ENCODE data around the gene CELSR1. TPM values are rescaled to one million over a fixed set of nuclear protein-coding genes. Genes with fewer than 3 reads are reported as not detected.

CELSR1 gene
- total RNA-seq, 1 donor from 2014 or later: 27.9 TPM

DNA sequence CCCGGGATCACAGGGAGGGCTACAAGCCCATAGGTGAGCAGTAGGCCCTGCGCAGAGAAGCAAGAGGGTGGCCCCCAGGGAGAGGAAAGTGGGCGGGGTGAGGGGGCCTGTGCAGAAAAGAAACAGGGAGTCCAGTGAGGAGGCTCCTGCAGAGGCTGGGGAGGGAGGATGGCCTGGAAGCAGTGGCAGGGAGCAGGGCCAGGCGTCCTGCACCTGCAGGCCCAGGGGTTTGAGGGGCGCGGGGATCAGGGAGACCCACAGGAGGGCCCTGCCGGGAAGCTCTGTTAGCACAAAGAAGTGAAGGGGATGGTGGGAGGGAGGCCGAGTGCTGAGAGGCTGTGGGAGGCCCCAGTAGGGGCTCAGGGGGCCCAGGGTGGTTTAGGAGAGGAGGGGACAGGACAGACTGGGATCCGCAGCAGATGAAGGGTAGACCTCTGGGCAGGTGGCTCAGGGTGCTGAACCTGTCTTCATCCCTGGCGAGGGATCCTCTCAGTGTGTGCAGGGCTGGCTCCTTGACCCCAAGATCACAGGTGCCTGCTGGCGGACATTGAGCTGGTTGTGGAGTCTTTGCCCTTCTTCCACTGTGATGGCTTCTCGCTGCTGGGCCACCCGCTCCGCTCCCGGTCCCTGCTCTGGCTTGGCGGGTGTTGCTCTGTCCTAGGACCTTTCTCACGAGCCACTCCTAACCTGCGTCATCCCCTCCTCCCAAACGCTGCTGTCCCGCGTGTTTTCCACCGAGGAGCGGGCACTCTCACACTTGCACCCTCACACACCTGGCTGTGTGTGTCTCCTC is 31.8 kb upstream of the CELSR1 start:
- no peak overlapping the region for H3K4me3 Mint-ChIP-seq (ENCODE audit: unreplicated experiment)
- H3K36me3 Mint-ChIP-seq (ENCODE audit: low read depth): no peaks in the 10 kb centered on the region
- no peaks in the 10 kb centered on the region for H3K27me3 Mint-ChIP-seq (ENCODE audit: low read depth)
- TF ChIP-seq, protein P1, sequence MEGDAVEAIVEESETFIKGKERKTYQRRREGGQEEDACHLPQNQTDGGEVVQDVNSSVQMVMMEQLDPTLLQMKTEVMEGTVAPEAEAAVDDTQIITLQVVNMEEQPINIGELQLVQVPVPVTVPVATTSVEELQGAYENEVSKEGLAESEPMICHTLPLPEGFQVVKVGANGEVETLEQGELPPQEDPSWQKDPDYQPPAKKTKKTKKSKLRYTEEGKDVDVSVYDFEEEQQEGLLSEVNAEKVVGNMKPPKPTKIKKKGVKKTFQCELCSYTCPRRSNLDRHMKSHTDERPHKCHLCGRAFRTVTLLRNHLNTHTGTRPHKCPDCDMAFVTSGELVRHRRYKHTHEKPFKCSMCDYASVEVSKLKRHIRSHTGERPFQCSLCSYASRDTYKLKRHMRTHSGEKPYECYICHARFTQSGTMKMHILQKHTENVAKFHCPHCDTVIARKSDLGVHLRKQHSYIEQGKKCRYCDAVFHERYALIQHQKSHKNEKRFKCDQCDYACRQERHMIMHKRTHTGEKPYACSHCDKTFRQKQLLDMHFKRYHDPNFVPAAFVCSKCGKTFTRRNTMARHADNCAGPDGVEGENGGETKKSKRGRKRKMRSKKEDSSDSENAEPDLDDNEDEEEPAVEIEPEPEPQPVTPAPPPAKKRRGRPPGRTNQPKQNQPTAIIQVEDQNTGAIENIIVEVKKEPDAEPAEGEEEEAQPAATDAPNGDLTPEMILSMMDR (IDR thresholded peaks at IDR 0.05): no peak
- no peak overlapping the region for H3K27ac Mint-ChIP-seq (ENCODE audit: unreplicated experiment)
- H3K4me1 Mint-ChIP-seq (ENCODE audit: low read depth): no peaks in the 10 kb centered on the region
- peak; percentile 74 for DNase-seq (ENCODE audit: low spot score)
- peaks cover 10% of the 10 kb centered on the region for H3K9me3 Mint-ChIP-seq (ENCODE audit: low read depth)

DNA sequence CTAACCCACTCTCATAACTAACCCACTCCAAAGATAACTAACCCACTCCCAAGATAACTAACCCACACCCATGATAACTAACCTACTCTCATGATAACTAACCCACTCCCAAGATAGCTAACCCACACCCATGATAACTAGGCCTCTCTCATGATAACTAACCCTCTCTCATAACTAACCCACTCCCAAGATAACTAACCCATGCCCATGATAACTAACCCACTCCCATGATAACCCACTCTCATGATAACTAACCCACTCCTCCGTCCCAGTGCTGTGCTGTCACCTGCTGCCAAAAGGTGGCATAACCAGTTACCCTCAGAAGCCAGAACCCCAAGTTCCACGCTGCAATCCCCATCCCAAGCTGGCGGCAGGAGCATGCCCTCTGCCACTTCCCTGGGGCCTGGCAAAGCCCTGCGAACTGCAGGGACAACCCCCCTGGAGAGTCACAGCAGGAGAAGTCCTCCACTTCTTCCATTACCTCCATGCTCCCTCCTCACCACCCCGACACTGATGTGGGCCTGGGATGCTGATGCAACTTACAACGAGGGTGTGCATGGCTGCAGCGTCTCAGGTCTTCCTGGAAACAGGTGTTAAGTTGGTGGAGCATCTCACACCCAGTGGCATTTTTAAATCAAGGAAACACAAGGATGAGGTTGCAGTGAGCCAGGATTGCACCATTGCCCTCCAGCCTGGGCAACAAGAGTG is 30.8 kb upstream of the CELSR1 start:
- no peaks in the 10 kb centered on the region for H3K36me3 Mint-ChIP-seq (ENCODE audit: low read depth)
- no peak overlapping the region for H3K4me3 Mint-ChIP-seq (ENCODE audit: unreplicated experiment)
- peaks cover 10% of the 10 kb centered on the region for H3K9me3 Mint-ChIP-seq (ENCODE audit: low read depth)
- H3K4me1 Mint-ChIP-seq (ENCODE audit: low read depth): peaks cover 6% of the 10 kb centered on the region
- H3K27ac Mint-ChIP-seq (ENCODE audit: unreplicated experiment): peak overlapping the region; percentile 22
- DNase-seq (ENCODE audit: low spot score): peak; percentile 68
- TF ChIP-seq, protein P1 (IDR thresholded peaks at IDR 0.05): peak; percentile 29
- no peaks in the 10 kb centered on the region for H3K27me3 Mint-ChIP-seq (ENCODE audit: low read depth)

DNA sequence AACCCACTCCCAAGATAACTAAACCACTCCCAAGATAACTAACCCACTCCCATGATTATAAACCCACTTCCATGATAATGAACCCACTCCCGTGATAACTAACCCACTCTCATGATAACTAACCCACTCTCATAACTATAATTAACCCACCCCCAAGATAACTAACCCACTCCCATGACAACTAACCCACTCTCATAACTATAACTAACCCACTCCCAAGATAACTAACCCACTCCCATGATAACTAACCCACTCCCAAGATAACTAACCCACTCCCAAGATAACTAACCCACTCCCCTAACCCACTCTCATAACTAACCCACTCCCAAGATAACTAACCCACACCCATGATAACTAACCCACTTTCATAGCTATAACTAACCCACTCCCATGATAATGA is 30.1 kb upstream of the CELSR1 start:
- Mint-ChIP-seq H3K36me3 (ENCODE audit: low read depth) (no peaks in the 10 kb centered on the region), H3K9me3 (ENCODE audit: low read depth) (peaks cover 10% of the 10 kb centered on the region), H3K27ac (ENCODE audit: unreplicated experiment) (no peak overlapping the region), H3K27me3 (ENCODE audit: low read depth) (no peaks in the 10 kb centered on the region), H3K4me3 (ENCODE audit: unreplicated experiment) (no peak overlapping the region), H3K4me1 (ENCODE audit: low read depth) (peaks cover 6% of the 10 kb centered on the region)
- no peak for DNase-seq (ENCODE audit: low spot score)
- TF ChIP-seq, protein P1 (IDR thresholded peaks at IDR 0.05): no peak

DNA sequence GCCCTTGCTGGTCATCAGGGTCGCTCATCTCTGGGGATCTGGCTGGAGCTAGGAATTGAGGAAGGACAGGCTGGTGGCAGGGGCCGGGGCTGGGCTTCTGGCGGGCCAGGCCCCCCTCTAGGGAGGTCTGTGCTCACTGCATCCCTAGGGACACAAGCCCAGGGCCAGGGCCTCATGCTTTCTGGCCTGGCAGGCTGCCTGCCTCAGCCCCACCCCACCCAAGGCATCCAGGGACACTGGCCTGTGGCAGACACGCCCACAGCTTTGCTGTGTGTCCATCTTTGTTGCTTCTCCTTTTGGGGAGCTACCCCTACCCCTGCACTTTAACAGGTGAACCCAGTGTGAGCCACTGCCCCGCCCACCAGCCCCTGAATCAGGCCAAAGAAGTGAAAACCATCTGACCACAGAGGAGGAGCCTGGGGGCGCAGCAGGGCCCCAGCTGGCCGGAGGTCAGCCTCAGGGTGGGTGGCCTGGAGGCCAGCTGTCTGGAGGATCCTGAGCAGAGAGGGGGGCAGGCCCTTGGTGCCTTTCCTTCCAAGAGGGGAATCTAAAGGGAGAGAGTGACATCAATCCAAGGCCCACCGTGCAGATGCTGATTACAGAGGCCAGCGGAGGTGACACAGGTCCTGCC is 26.8 kb upstream of the CELSR1 start:
- H3K27ac Mint-ChIP-seq (ENCODE audit: unreplicated experiment): no peak overlapping the region
- no peaks in the 10 kb centered on the region for H3K27me3 Mint-ChIP-seq (ENCODE audit: low read depth)
- peaks cover 6% of the 10 kb centered on the region for H3K4me1 Mint-ChIP-seq (ENCODE audit: low read depth)
- H3K9me3 Mint-ChIP-seq (ENCODE audit: low read depth): no peaks in the 10 kb centered on the region
- DNase-seq (ENCODE audit: low spot score): peak; percentile 43
- TF ChIP-seq, protein P1 (IDR thresholded peaks at IDR 0.05): no peak
- no peaks in the 10 kb centered on the region for H3K36me3 Mint-ChIP-seq (ENCODE audit: low read depth)
- no peak overlapping the region for H3K4me3 Mint-ChIP-seq (ENCODE audit: unreplicated experiment)

DNA sequence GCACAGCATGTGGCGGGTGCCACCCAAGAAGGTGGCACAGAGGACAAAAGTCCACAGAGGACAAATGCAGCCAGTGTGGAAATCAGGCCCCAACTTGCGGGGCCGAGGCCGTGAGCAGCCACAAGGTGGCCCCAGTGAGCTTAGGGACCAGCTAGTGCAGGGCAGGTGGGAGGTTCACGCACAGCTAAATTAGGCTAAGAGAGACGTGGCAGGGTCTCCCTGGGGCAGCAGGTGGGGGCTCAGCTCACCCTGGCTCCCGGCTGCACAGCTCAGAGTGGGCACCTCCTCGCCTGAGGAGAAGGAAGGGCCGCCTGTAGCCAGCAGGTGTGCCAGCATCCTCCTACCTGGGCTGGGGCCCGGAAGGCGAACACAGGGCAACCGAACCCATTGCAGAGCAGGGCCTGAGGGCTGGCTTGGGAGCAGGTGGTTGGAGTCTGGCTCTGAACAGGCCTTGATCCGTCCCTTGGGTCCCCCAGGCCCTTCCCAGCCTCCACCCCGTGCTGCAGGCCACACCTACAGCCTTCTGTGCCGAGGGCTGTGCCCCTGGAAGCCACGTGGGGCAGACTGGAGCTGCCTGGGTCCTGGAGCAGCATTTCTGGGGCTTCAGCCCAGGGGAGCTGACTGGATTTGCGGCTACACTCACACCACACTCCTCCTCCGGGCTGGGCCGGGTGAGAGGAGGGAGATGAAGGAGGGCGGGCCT is 26.1 kb upstream of the CELSR1 start:
- TF ChIP-seq, protein P1 (IDR thresholded peaks at IDR 0.05): peak; percentile 87
- DNase-seq (ENCODE audit: low spot score): peak; percentile 79
- Mint-ChIP-seq H3K9me3 (ENCODE audit: low read depth) (no peaks in the 10 kb centered on the region), H3K27ac (ENCODE audit: unreplicated experiment) (no peak overlapping the region), H3K4me1 (ENCODE audit: low read depth) (peaks cover 6% of the 10 kb centered on the region), H3K36me3 (ENCODE audit: low read depth) (no peaks in the 10 kb centered on the region), H3K4me3 (ENCODE audit: unreplicated experiment) (no peak overlapping the region), H3K27me3 (ENCODE audit: low read depth) (no peaks in the 10 kb centered on the region)
